OCI-LY7 (cell line): ENCODE measurements around the gene KCNMA1. TPM values are rescaled to one million over a fixed set of nuclear protein-coding genes. Genes with fewer than 3 reads are reported as not detected.

Experiments
- BruUV-seq: library from RNA; stranded (reverse); fragments of 400-500 nt; replicated peaks from 2 replicates; lab custom pipeline; 2021; lab: Mats Ljungman, UMichigan
- CTCF ChIA-PET: fragments of 300-600 bp; sonication (Branson Sonifier 250); formaldehyde crosslinking; loops from one replicate; lab custom pipeline; 2022; ENCODE audit warnings: antibody characterized with exemption; ENCODE audit not compliant: unreplicated experiment; lab: Charles Lee
- POLR2A ChIA-PET: fragments of 300-600 bp; sonication (Branson Sonifier 250); formaldehyde crosslinking; loops from one replicate; lab custom pipeline; 2022; ENCODE audit warnings: antibody characterized with exemption; lab: Charles Lee
- DNase-seq: peaks from one replicate; pipeline ENCODE4 v3.0.0-alpha.2; 2015; ENCODE audit warnings: low spot score
- H2AFZ ChIP-seq: fragments of 200-600 bp; sonication (generic), shearing (Covaris generic); 2 replicates; pipeline ENCODE4 v1.6.1; 2014; ENCODE audit warnings: mild to moderate bottlenecking, antibody characterized with exemption, low read length, moderate library complexity
- H3K27ac ChIP-seq: fragments of 200-600 bp; sonication (generic); 2 replicates; pipeline ENCODE4 v1.5.1; 2014; ENCODE audit warnings: mixed run types, low read depth, mild to moderate bottlenecking, moderate library complexity, low read length, inconsistent platforms; ENCODE audit not compliant: poor library complexity, severe bottlenecking
- H3K36me3 ChIP-seq: fragments of 200-600 bp; sonication (generic); 2 replicates; pipeline ENCODE4 v1.6.1; 2014; ENCODE audit warnings: mild to moderate bottlenecking, antibody characterized with exemption, low read length, moderate library complexity, mixed read lengths; ENCODE audit not compliant: insufficient read depth
- H3K4me1 ChIP-seq: fragments of 200-600 bp; sonication (generic); 2 replicates; pipeline ENCODE4 v1.5.1; 2014; ENCODE audit warnings: mild to moderate bottlenecking, low read length; ENCODE audit not compliant: insufficient read depth, poor library complexity, severe bottlenecking
- H3K4me2 ChIP-seq: fragments of 200-600 bp; sonication (generic); 2 replicates; pipeline ENCODE4 v1.6.1; 2014; ENCODE audit warnings: mild to moderate bottlenecking, low read length
- H3K4me3 ChIP-seq: fragments of 200-600 bp; sonication (generic); 2 replicates; pipeline ENCODE4 v1.5.1; 2014; ENCODE audit warnings: mild to moderate bottlenecking, low read depth, low read length; ENCODE audit not compliant: poor library complexity, severe bottlenecking
- H3K79me2 ChIP-seq: fragments of 200-600 bp; sonication (generic); 2 replicates; pipeline ENCODE4 v1.6.1; 2016; ENCODE audit warnings: low read depth, mild to moderate bottlenecking, low read length, moderate library complexity, mixed read lengths; ENCODE audit not compliant: insufficient read depth
- H3K9me2 ChIP-seq: fragments of 200-600 bp; sonication (generic); 2 replicates; pipeline ENCODE4 v1.6.1; 2016; ENCODE audit warnings: mild to moderate bottlenecking, low read length, mixed read lengths; ENCODE audit not compliant: insufficient read depth
- H3K9me3 ChIP-seq: fragments of 200-600 bp; sonication (generic); 2 replicates; pipeline ENCODE4 v1.6.1; 2014; ENCODE audit warnings: mild to moderate bottlenecking, mixed run types, low read length, mixed read lengths
- H4K20me1 ChIP-seq: fragments of 200-600 bp; sonication (generic); 2 replicates; pipeline ENCODE4 v1.6.1; 2014; ENCODE audit warnings: mild to moderate bottlenecking, antibody characterized with exemption, low read length, moderate library complexity, mixed read lengths; ENCODE audit not compliant: insufficient read depth
- EZH2phosphoT487 ChIP-seq: fragments of 200-600 bp; sonication (generic); IDR thresholded peaks from 2 replicates; pipeline ENCODE4 v1.6.1; 2018; ENCODE audit warnings: low read depth, borderline replicate concordance, mild to moderate bottlenecking, mixed run types, antibody characterized with exemption, low read length, moderate library complexity, mixed read lengths
- intact Hi-C: fragments of 100-400 bp; cut with micrococcal nuclease; formaldehyde crosslinking; loops from one replicate; pipeline ENCODE4 v1.10.0; 2022; ENCODE audit not compliant: unreplicated experiment
- total RNA-seq, 2 experiments: library from RNA; depleted of rRNA in 1 of 2; stranded (reverse); fragments of >200 nt in 1 of 2; shearing (Covaris generic) in 1 of 2; gene quantifications; 2 replicates each; pipeline ENCODE4 v1.2.3, GENCODE V29; 2014 to 2022
- TF ChIP-seq, protein P1 (sequence below): fragments of 200-600 bp; sonication (generic); conservative IDR thresholded peaks from 2 replicates; pipeline ENCODE4 v1.5.1; 2014; ENCODE audit warnings: mild to moderate bottlenecking, antibody characterized with exemption, low read length, moderate library complexity, mixed read lengths

Gene KCNMA1
- total RNA-seq, 2 experiments from 2014 or later = not detected

DNA sequence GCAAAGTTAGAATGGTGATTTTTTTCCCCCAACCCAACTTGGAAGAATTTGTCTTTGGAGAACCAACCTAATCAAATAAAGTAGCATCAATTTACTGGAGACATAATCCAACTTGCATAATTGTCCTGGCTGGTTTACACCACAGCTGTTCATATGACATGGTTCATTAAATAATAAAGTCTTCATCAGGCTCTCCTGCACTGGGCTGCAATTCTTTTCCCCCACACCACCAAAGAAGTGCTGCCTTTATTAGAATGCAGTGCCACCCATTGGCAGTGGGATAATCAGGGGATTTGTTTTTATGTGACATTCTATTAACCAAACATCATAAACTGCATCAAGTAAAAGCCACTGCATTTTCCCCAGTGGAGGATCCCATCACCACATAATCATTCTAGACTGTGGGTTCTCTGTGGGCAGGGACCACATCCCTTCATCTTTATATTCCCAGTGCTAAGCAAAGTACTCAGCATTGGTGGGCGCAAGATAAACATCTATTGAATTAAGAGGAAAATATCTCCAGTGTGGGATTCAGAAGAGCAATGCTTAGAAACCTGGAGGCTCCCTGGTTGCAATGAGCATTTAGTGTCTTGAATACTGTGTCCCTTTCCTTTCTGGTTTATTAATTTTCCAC, 322.0 kb downstream of the KCNMA1 start:
- Histone ChIP-seq H2AFZ (no peak overlapping the region), H3K79me2 (no peaks in the 10 kb centered on the region), H3K9me2 (no peaks in the 10 kb centered on the region), H3K4me3 (no peak overlapping the region), H3K4me1 (no peaks in the 10 kb centered on the region), H3K4me2 (no peak overlapping the region), H4K20me1 (no peaks in the 10 kb centered on the region), H3K9me3 (no peaks in the 10 kb centered on the region), H3K36me3 (no peaks in the 10 kb centered on the region), H3K27ac (no peak overlapping the region)
- intact Hi-C loops = no loop called here
- POLR2A ChIA-PET = interaction anchor here (0.6 kb wide), 1 partner anchor 21 kb away, joined by 3 read pairs; no protein-coding TSS in a partner anchor
- CTCF ChIA-PET = no interaction called here
- no peak for DNase-seq
- BruUV-seq = no TSS peak
- TF ChIP-seq, protein P1, sequence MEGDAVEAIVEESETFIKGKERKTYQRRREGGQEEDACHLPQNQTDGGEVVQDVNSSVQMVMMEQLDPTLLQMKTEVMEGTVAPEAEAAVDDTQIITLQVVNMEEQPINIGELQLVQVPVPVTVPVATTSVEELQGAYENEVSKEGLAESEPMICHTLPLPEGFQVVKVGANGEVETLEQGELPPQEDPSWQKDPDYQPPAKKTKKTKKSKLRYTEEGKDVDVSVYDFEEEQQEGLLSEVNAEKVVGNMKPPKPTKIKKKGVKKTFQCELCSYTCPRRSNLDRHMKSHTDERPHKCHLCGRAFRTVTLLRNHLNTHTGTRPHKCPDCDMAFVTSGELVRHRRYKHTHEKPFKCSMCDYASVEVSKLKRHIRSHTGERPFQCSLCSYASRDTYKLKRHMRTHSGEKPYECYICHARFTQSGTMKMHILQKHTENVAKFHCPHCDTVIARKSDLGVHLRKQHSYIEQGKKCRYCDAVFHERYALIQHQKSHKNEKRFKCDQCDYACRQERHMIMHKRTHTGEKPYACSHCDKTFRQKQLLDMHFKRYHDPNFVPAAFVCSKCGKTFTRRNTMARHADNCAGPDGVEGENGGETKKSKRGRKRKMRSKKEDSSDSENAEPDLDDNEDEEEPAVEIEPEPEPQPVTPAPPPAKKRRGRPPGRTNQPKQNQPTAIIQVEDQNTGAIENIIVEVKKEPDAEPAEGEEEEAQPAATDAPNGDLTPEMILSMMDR = no peak
- no peak for TF ChIP-seq EZH2phosphoT487

GRCh38 chr10:77313066-77313750, 324.4 kb downstream of the KCNMA1 start:
- intact Hi-C loops = no loop called here
- H3K36me3 ChIP-seq = no peaks in the 10 kb centered on the region

More at GRCh38 chr10:77313066-77313750, 324.4 kb downstream of the KCNMA1 start:
- CTCF ChIA-PET = no interaction called here
- H2AFZ ChIP-seq = no peak overlapping the region
- DNase-seq = no peak
- POLR2A ChIA-PET = no interaction called here
- no peak for TF ChIP-seq EZH2phosphoT487
- TF ChIP-seq, protein P1 = no peak
- no peaks in the 10 kb centered on the region for H3K79me2 ChIP-seq
- no peaks in the 10 kb centered on the region for H3K9me2 ChIP-seq
- no TSS peak for BruUV-seq
- no peaks in the 10 kb centered on the region for H4K20me1 ChIP-seq
- no peak overlapping the region for H3K4me3 ChIP-seq
- no peaks in the 10 kb centered on the region for H3K4me1 ChIP-seq
- H3K9me3 ChIP-seq = no peaks in the 10 kb centered on the region
- H3K4me2 ChIP-seq = no peak overlapping the region
- H3K27ac ChIP-seq = no peak overlapping the region
